Measurements from ENCODE around the gene RAB43. TPM values are rescaled to one million over a fixed set of nuclear protein-coding genes. Genes with fewer than 3 reads are reported as not detected.

RAB43 gene
- polyA plus RNA-seq, 4 donors, result 2.0 to 6.7 (median 3.1) TPM

GRCh38 chr3:129040039-129040336 is 81.6 kb downstream of the RAB43 start:
- DNase-seq (ENCODE audit: low read depth in 4 of 4, low spot score in 3 of 4), result no peak

- no peak for DNase-seq (ENCODE audit: low read depth in 4 of 4, low spot score in 3 of 4)
Observed at GRCh38 chr3:129039271-129040038, 82.1 kb downstream of the RAB43 start.

GRCh38 chr3:129038121-129038855 is 83.3 kb downstream of the RAB43 start:
- no peak for DNase-seq (ENCODE audit: low read depth in 4 of 4, low spot score in 3 of 4)

Other genes starting within 250 kb of the RAB43 start
- 10 to 100 TPM; 28.0 to 50.5 (median 35.6) TPM for gene ACAD9, start 242.2 kb downstream of the RAB43 start, polyA plus RNA-seq (ENCODE audit: insufficient read length in 4 of 4)
- gene CFAP92, start 127.7 kb downstream of the RAB43 start, polyA plus RNA-seq (ENCODE audit: insufficient read length in 4 of 4), result 1 to 10 TPM in 3 of 4 donors, under 1 TPM in 1; 0.56 to 1.7 (median 1.5) TPM
- gene EFCC1, start 120.5 kb downstream of the RAB43 start, polyA plus RNA-seq (ENCODE audit: insufficient read length in 4 of 4), result 1 to 10 TPM; 1.1 to 2.9 (median 2.3) TPM
- 1 to 10 TPM in 1 of 4 donors, under 1 TPM in 3; 0.33 to 2.4 (median 0.58) TPM for gene GP9, start 61.0 kb downstream of the RAB43 start, polyA plus RNA-seq (ENCODE audit: insufficient read length in 4 of 4)
- 10 to 100 TPM; 46.5 to 59.7 (median 48.7) TPM for gene ISY1, start 39.3 kb upstream of the RAB43 start, polyA plus RNA-seq (ENCODE audit: insufficient read length in 4 of 4)
- 100 to 1,000 TPM; 339 to 443 (median 395) TPM for gene CNBP, start 62.1 kb upstream of the RAB43 start, polyA plus RNA-seq (ENCODE audit: insufficient read length in 4 of 4)
- 100 to 1,000 TPM; 150 to 170 (median 154) TPM for gene COPG1, start 127.8 kb upstream of the RAB43 start, polyA plus RNA-seq (ENCODE audit: insufficient read length in 4 of 4)
- 10 to 100 TPM; 37.8 to 53.5 (median 50.3) TPM for gene HMCES, start 157.1 kb upstream of the RAB43 start, polyA plus RNA-seq (ENCODE audit: insufficient read length in 4 of 4)